ENCODE results near the gene PLXNB3. TPM values are rescaled to one million over a fixed set of nuclear protein-coding genes. Genes with fewer than 3 reads are reported as not detected.

Gene PLXNB3
- total RNA-seq, 1 donor = 4.3 TPM

GRCh38 chrX:153781428-153782047 is 17.5 kb downstream of the PLXNB3 start:
- H2AFZ ChIP-seq (ENCODE audit: low read length) = no peak overlapping the region
- H3K27me3 ChIP-seq (ENCODE audit: insufficient read depth, low read length) = no peaks in the 10 kb centered on the region
- peaks cover 2% of the 10 kb centered on the region for H3K4me1 ChIP-seq (ENCODE audit: insufficient read depth, low read length)
- H3K27ac ChIP-seq (ENCODE audit: low read depth, low read length) = no peak overlapping the region
- no peak overlapping the region for H3K4me3 ChIP-seq (ENCODE audit: insufficient read depth, low read length)
- no peaks in the 10 kb centered on the region for H3K79me2 ChIP-seq (ENCODE audit: insufficient read depth, low read length)
- no peaks in the 10 kb centered on the region for H3K9me3 ChIP-seq (ENCODE audit: low read depth, low read length)
- H4K20me1 ChIP-seq (ENCODE audit: insufficient read depth, low read length) = no peaks in the 10 kb centered on the region
- no peak for DNase-seq (ENCODE audit: insufficient read length, low spot score, missing footprints)
- H3K36me3 ChIP-seq (ENCODE audit: insufficient read depth, low read length) = no peaks in the 10 kb centered on the region
- TF ChIP-seq CTCF (IDR thresholded peaks at IDR 0.05; ENCODE audit: extremely low read depth, low read depth, low read length) = no peak
- no peak overlapping the region for H3K4me2 ChIP-seq (ENCODE audit: insufficient read depth, low read length)

DNA sequence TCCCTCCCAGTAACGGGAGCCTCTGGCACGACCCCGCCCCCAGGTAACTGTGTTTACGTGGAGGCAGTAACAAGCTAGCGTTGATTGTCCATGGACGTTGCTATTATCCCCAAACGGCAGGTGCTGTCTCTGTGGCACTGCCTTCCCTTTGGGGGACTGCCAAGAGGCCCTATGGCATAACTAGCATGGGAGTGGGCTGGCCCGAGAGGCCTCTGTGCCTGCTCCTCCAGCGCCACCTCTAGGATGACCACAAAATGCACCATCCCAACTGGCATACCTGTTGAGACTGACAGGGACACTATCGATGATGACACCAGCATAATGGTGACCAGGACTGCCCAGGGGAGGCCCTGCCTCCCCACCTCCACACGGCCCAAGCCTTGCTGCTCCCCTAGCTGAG is 18.3 kb downstream of the PLXNB3 start:
- Histone ChIP-seq H3K9me3 (ENCODE audit: low read depth, low read length) (no peaks in the 10 kb centered on the region), H3K36me3 (ENCODE audit: insufficient read depth, low read length) (no peaks in the 10 kb centered on the region), H3K27me3 (ENCODE audit: insufficient read depth, low read length) (no peaks in the 10 kb centered on the region), H3K79me2 (ENCODE audit: insufficient read depth, low read length) (no peaks in the 10 kb centered on the region), H2AFZ (ENCODE audit: low read length) (no peak overlapping the region), H3K4me3 (ENCODE audit: insufficient read depth, low read length) (no peak overlapping the region), H4K20me1 (ENCODE audit: insufficient read depth, low read length) (no peaks in the 10 kb centered on the region), H3K27ac (ENCODE audit: low read depth, low read length) (no peak overlapping the region), H3K4me2 (ENCODE audit: insufficient read depth, low read length) (no peak overlapping the region), H3K4me1 (ENCODE audit: insufficient read depth, low read length) (peaks cover 2% of the 10 kb centered on the region)
- no peak for DNase-seq (ENCODE audit: insufficient read length, low spot score, missing footprints)
- TF ChIP-seq CTCF (IDR thresholded peaks at IDR 0.05; ENCODE audit: extremely low read depth, low read depth, low read length) = no peak

GRCh38 chrX:153782871-153783270 is 18.8 kb downstream of the PLXNB3 start:
- H3K4me1 ChIP-seq (ENCODE audit: insufficient read depth, low read length) = peaks cover 2% of the 10 kb centered on the region
- no peaks in the 10 kb centered on the region for H3K79me2 ChIP-seq (ENCODE audit: insufficient read depth, low read length)
- no peak for TF ChIP-seq CTCF (IDR thresholded peaks at IDR 0.05; ENCODE audit: extremely low read depth, low read depth, low read length)
- no peaks in the 10 kb centered on the region for H3K27me3 ChIP-seq (ENCODE audit: insufficient read depth, low read length)
- no peak overlapping the region for H3K4me2 ChIP-seq (ENCODE audit: insufficient read depth, low read length)
- H4K20me1 ChIP-seq (ENCODE audit: insufficient read depth, low read length) = no peaks in the 10 kb centered on the region
- no peak overlapping the region for H2AFZ ChIP-seq (ENCODE audit: low read length)
- H3K9me3 ChIP-seq (ENCODE audit: low read depth, low read length) = no peaks in the 10 kb centered on the region
- H3K4me3 ChIP-seq (ENCODE audit: insufficient read depth, low read length) = no peak overlapping the region
- no peak overlapping the region for H3K27ac ChIP-seq (ENCODE audit: low read depth, low read length)
- no peaks in the 10 kb centered on the region for H3K36me3 ChIP-seq (ENCODE audit: insufficient read depth, low read length)
- no peak for DNase-seq (ENCODE audit: insufficient read length, low spot score, missing footprints)

DNA sequence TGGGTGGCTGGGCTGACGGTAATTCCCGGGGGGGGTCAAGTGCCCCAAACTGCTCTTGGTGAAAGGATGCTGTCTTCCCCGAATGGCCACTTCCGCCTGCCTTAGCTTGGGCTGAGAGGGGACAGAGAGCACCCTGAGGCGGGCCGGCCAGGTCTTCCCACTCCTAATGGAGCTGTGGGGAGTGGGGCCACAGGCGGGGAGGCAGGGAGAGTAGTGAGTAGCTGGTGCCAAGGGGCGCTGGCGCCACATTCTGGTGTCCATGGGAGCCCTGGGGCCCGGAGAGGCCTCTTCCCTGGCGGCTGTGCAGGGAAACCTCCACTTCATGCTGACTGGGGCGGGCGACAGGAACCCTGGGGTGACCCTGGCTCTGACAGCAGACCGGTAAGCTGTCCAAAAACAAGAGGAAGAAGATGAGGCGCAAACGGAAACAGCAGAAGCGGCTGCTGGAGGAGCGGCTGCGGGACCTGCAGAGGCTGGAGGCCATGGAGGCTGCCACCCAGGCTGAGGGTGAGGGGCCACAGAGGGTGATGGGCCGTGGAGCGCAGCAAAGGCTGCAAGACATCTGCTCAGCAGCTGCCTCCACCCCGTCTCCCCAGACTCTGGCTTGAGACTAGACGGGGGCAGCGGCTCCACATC is 19.4 kb downstream of the PLXNB3 start:
- Histone ChIP-seq H3K79me2 (ENCODE audit: insufficient read depth, low read length) (no peaks in the 10 kb centered on the region), H2AFZ (ENCODE audit: low read length) (no peak overlapping the region), H3K4me3 (ENCODE audit: insufficient read depth, low read length) (no peak overlapping the region), H3K4me1 (ENCODE audit: insufficient read depth, low read length) (peaks cover 2% of the 10 kb centered on the region), H3K36me3 (ENCODE audit: insufficient read depth, low read length) (peaks cover 4% of the 10 kb centered on the region), H3K9me3 (ENCODE audit: low read depth, low read length) (no peaks in the 10 kb centered on the region), H4K20me1 (ENCODE audit: insufficient read depth, low read length) (no peaks in the 10 kb centered on the region), H3K27ac (ENCODE audit: low read depth, low read length) (no peak overlapping the region), H3K27me3 (ENCODE audit: insufficient read depth, low read length) (no peaks in the 10 kb centered on the region), H3K4me2 (ENCODE audit: insufficient read depth, low read length) (no peak overlapping the region)
- TF ChIP-seq CTCF (IDR thresholded peaks at IDR 0.05; ENCODE audit: extremely low read depth, low read depth, low read length) = no peak
- DNase-seq (ENCODE audit: insufficient read length, low spot score, missing footprints) = no peak
